Naive thymus-derived CD4-positive, alpha-beta T cell (primary cell): Measurements from ENCODE around the gene FAM216A. TPM values are rescaled to one million over a fixed set of nuclear protein-coding genes. Genes with fewer than 3 reads are reported as not detected.
A peak's percentile ranks its signal among the peaks of the same experiment; 100 is the strongest.

Experiments
- ATAC-seq: fragments of 150-1000 bp; cut with Tn5 transposase; 2 replicates; pipeline ENCODE4 v1.10.0; 2021; ENCODE audit warnings: mild to moderate bottlenecking, moderate library complexity
- CTCF ChIA-PET: fragments of 350-600 bp; sonication (Branson Sonifier 250); formaldehyde crosslinking; loops from one replicate; lab custom pipeline; 2021; ENCODE audit warnings: antibody characterized with exemption; lab: Charles Lee
- POLR2A ChIA-PET: fragments of 350-600 bp; sonication (Branson Sonifier 250); formaldehyde crosslinking; loops from one replicate; lab custom pipeline; 2021; ENCODE audit warnings: antibody characterized with exemption, inconsistent platforms; lab: Charles Lee
- DNase-seq, 9 donors: peaks; one replicate each; pipeline versions ENCODE4 v3.0.0 to v3.0.0-alpha.2; 2020 to 2022; ENCODE audit warnings: mixed read lengths in 1 of 9
- H3K27ac ChIP-seq: one replicate; pipeline ENCODE4 v1.7.0; 2013; ENCODE audit warnings: mild to moderate bottlenecking, low read depth, low read length, moderate library complexity
- H3K27me3 ChIP-seq, 2 donors: one replicate each; pipeline ENCODE4 v1.7.0; 2013; ENCODE audit warnings: low read length in 2 of 2, mild to moderate bottlenecking in 2 of 2, moderate library complexity in 2 of 2; ENCODE audit not compliant: control insufficient read depth in 2 of 2, insufficient read depth in 2 of 2
- H3K36me3 ChIP-seq, 3 experiments: 1 replicate in 2 of 3; 2 replicates in 1 of 3; pipeline ENCODE4 v1.7.0; 2013; ENCODE audit warnings: low read length in 3 of 3, mild to moderate bottlenecking in 3 of 3, moderate library complexity in 1 of 3; ENCODE audit not compliant: insufficient read depth in 3 of 3, control insufficient read depth in 2 of 3
- H3K4me1 ChIP-seq, 2 donors: one replicate each; pipeline ENCODE4 v1.7.0; 2013; ENCODE audit warnings: low read length in 2 of 2, mild to moderate bottlenecking in 2 of 2, moderate library complexity in 1 of 2; ENCODE audit not compliant: control insufficient read depth in 2 of 2, insufficient read depth in 2 of 2
- H3K4me3 ChIP-seq: 2 replicates; pipeline ENCODE4 v1.7.0; 2013; ENCODE audit warnings: mild to moderate bottlenecking, low read length
- H3K9me3 ChIP-seq, 3 experiments: 1 replicate in 2 of 3; 2 replicates in 1 of 3; pipeline ENCODE4 v1.7.0; 2013; ENCODE audit warnings: low read length in 3 of 3; ENCODE audit not compliant: control insufficient read depth in 2 of 3
- H3K27ac Mint-ChIP-seq, 9 donors: one replicate each; pipeline ENCODE4 v1.8.0; 2020 to 2022; ENCODE audit warnings: mixed read lengths in 9 of 9, mild to moderate bottlenecking in 8 of 9, moderate library complexity in 5 of 9, inconsistent platforms in 2 of 9
- H3K27me3 Mint-ChIP-seq, 5 donors: one replicate each; pipeline ENCODE4 v1.8.0; 2021 to 2022; ENCODE audit warnings: mixed read lengths in 5 of 5, mild to moderate bottlenecking in 1 of 5
- H3K36me3 Mint-ChIP-seq, 5 donors: one replicate each; pipeline ENCODE4 v1.8.0; 2020 to 2022; ENCODE audit warnings: mixed read lengths in 5 of 5, mild to moderate bottlenecking in 3 of 5, inconsistent platforms in 1 of 5
- H3K4me1 Mint-ChIP-seq, 7 donors: one replicate each; pipeline ENCODE4 v1.8.0; 2020 to 2022; ENCODE audit warnings: mixed read lengths in 7 of 7, mild to moderate bottlenecking in 3 of 7, inconsistent platforms in 1 of 7
- H3K4me3 Mint-ChIP-seq, 10 donors: one replicate each; pipeline ENCODE4 v1.8.0; 2020 to 2022; ENCODE audit warnings: mild to moderate bottlenecking in 10 of 10, mixed read lengths in 10 of 10, moderate library complexity in 6 of 10, inconsistent platforms in 2 of 10
- H3K9me3 Mint-ChIP-seq, 11 donors: one replicate each; pipeline ENCODE4 v1.8.0; 2020 to 2022; ENCODE audit warnings: mixed read lengths in 11 of 11, mild to moderate bottlenecking in 4 of 11, inconsistent platforms in 1 of 11, moderate library complexity in 1 of 11
- intact Hi-C, 2 donors: fragments of 100-400 bp; cut with micrococcal nuclease; formaldehyde crosslinking; loops; one replicate each; pipeline ENCODE4 v1.15.1; 2023
- polyA plus RNA-seq, 2 donors: library from polyadenylated mRNA; unstranded; fragments of 300-500 nt; fragmentation: Illumina TruSeq; gene quantifications; one replicate each; pipeline ENCODE4 v1.2.3, GENCODE V29; 2021
- total RNA-seq, 6 experiments: library from RNA in 5 of 6; stranded (reverse) in 5 of 6; gene quantifications; 1 replicate in 5 of 6; 2 replicates in 1 of 6; pipeline ENCODE4 v1.2.3 and lab custom pipeline; 2021 to 2026

The FAM216A gene
- total and polyA plus RNA-seq, 7 experiments from 2014 or later, result 5.3 to 24.1 (median 14.2) TPM

- intact Hi-C loops, result no loop called here
- ChIA-PET POLR2A (no interaction called here), CTCF (no interaction called here)
- Mint-ChIP-seq H3K36me3 (peaks cover 4 to 31% (median 13%) of the 10 kb centered on the region in 5 donors), H3K27me3 (no peaks in the 10 kb centered on the region), H3K27ac (peak overlapping the region in 2 of 9 donors; percentile 13 to 21), H3K4me1 (peaks cover 0 to 17% (median 4%) of the 10 kb centered on the region in 7 donors), H3K9me3 (no peaks in the 10 kb centered on the region), H3K4me3 (no peak overlapping the region)
- Histone ChIP-seq H3K9me3 (no peaks in the 10 kb centered on the region), H3K4me3 (no peak overlapping the region), H3K27ac (no peak overlapping the region), H3K27me3 (no peaks in the 10 kb centered on the region), H3K4me1 (no peaks in the 10 kb centered on the region), H3K36me3 (peaks cover 0 to 29% (median 6%) of the 10 kb centered on the region in 3 experiments)
- ATAC-seq (no peak), DNase-seq (no peak)
These were observed 61.9 kb downstream of the FAM216A start for GRCh38 chr12:110530511-110530910.

- Mint-ChIP-seq H3K9me3 (no peaks in the 10 kb centered on the region), H3K4me3 (no peak overlapping the region), H3K27me3 (no peaks in the 10 kb centered on the region), H3K36me3 (peaks cover 4 to 38% (median 19%) of the 10 kb centered on the region in 5 donors), H3K4me1 (peaks cover 0 to 17% (median 4%) of the 10 kb centered on the region in 7 donors), H3K27ac (peak overlapping the region in 8 of 9 donors; percentile 8 to 70 (median 50))
- DNase-seq (no peak), ATAC-seq (no peak)
- no peak overlapping the region for H3K27ac ChIP-seq
- H3K27me3 ChIP-seq, result no peaks in the 10 kb centered on the region
- ChIA-PET POLR2A (interaction anchor here (0.6 to 1.2 kb wide), 3 partner anchors 11 to 64 kb away, joined by 3 read pairs; partner anchors contain the start of genes FAM216A and GPN3), CTCF (interaction anchor here (0.6 to 1.1 kb wide), 2 partner anchors 19 to 71 kb away, joined by 3 to 4 read pairs; no protein-coding TSS in a partner anchor)
- peaks cover 6 to 42% (median 20%) of the 10 kb centered on the region in 3 experiments for H3K36me3 ChIP-seq
- H3K4me1 ChIP-seq, result no peaks in the 10 kb centered on the region
- no peak overlapping the region for H3K4me3 ChIP-seq
- intact Hi-C loops, result no loop called here
- H3K9me3 ChIP-seq, result no peaks in the 10 kb centered on the region
These were observed 63.2 kb downstream of the FAM216A start for GRCh38 chr12:110531741-110532333.

GRCh38 chr12:110532644-110533043 is 64.0 kb downstream of the FAM216A start:
- Mint-ChIP-seq H3K36me3 (peaks cover 4 to 42% (median 20%) of the 10 kb centered on the region in 5 donors), H3K27me3 (no peaks in the 10 kb centered on the region), H3K9me3 (no peaks in the 10 kb centered on the region), H3K4me1 (peaks cover 0 to 17% (median 4%) of the 10 kb centered on the region in 7 donors), H3K27ac (peak overlapping the region in 1 of 9 donors; percentile 45), H3K4me3 (no peak overlapping the region)
- DNase-seq (no peak), ATAC-seq (no peak)
- no peaks in the 10 kb centered on the region for H3K4me1 ChIP-seq
- intact Hi-C loops, result no loop called here
- no peak overlapping the region for H3K27ac ChIP-seq
- ChIA-PET POLR2A (interaction anchor here (0.6 to 1.3 kb wide), 3 partner anchors 10 to 64 kb away, joined by 3 read pairs; partner anchors contain the start of genes FAM216A and GPN3), CTCF (interaction anchor here (1.1 to 1.2 kb wide), 2 partner anchors 35 to 70 kb away, joined by 3 to 4 read pairs; no protein-coding TSS in a partner anchor)
- H3K4me3 ChIP-seq, result no peak overlapping the region
- no peaks in the 10 kb centered on the region for H3K27me3 ChIP-seq
- H3K9me3 ChIP-seq, result no peaks in the 10 kb centered on the region
- H3K36me3 ChIP-seq, result peaks cover 12 to 50% (median 21%) of the 10 kb centered on the region in 3 experiments

- Mint-ChIP-seq H3K36me3 (peaks cover 5 to 48% (median 21%) of the 10 kb centered on the region in 5 donors), H3K9me3 (no peaks in the 10 kb centered on the region), H3K27ac (peak overlapping the region in 3 of 9 donors; percentile 17 to 49 (median 38)), H3K4me3 (no peak overlapping the region), H3K27me3 (no peaks in the 10 kb centered on the region), H3K4me1 (peaks cover 0 to 20% (median 4%) of the 10 kb centered on the region in 7 donors)
- Histone ChIP-seq H3K36me3 (peaks cover 21 to 59% (median 25%) of the 10 kb centered on the region in 3 experiments), H3K27ac (no peak overlapping the region), H3K27me3 (no peaks in the 10 kb centered on the region), H3K4me3 (no peak overlapping the region), H3K4me1 (no peaks in the 10 kb centered on the region), H3K9me3 (no peaks in the 10 kb centered on the region)
- DNase-seq (no peak), ATAC-seq (no peak)
- ChIA-PET CTCF (interaction anchor here (0.5 to 1.6 kb wide), 5 partner anchors 18 to 84 kb away, joined by 3 to 4 read pairs (median 3); partner anchors contain the start of gene ARPC3), POLR2A (interaction anchor here (0.6 to 1.3 kb wide), 3 partner anchors 11 to 65 kb away, joined by 3 to 6 read pairs (median 5); partner anchors contain the start of genes FAM216A and GPN3)
- intact Hi-C loops, result no loop called here
These were observed 65.0 kb downstream of the FAM216A start for GRCh38 chr12:110533607-110534006.

- H3K9me3 Mint-ChIP-seq, result no peaks in the 10 kb centered on the region
- H3K36me3 ChIP-seq, result peaks cover 25 to 71% (median 31%) of the 10 kb centered on the region in 3 experiments
- H3K27ac Mint-ChIP-seq, result peak overlapping the region in 2 of 9 donors; percentile 15 to 22
- intact Hi-C loops, result no loop called here
- DNase-seq (no peak), ATAC-seq (no peak)
- no peaks in the 10 kb centered on the region for H3K4me1 ChIP-seq
- H3K27me3 ChIP-seq, result no peaks in the 10 kb centered on the region
- H3K4me1 Mint-ChIP-seq, result peaks cover 0 to 25% (median 4%) of the 10 kb centered on the region in 7 donors
- H3K4me3 ChIP-seq, result no peak overlapping the region
- H3K9me3 ChIP-seq, result no peaks in the 10 kb centered on the region
- no peaks in the 10 kb centered on the region for H3K27me3 Mint-ChIP-seq
- peaks cover 5 to 55% (median 30%) of the 10 kb centered on the region in 5 donors for H3K36me3 Mint-ChIP-seq
- ChIA-PET POLR2A (interaction anchor here (0.7 kb wide), 1 partner anchor 33 kb away, joined by 3 read pairs; the partner anchor contains the start of genes RAD9B and VPS29), CTCF (interaction anchor here (1.0 to 1.6 kb wide), 2 partner anchors 17 to 85 kb away, joined by 3 to 4 read pairs; partner anchors contain the start of gene ARPC3)
- H3K4me3 Mint-ChIP-seq, result no peak overlapping the region
- H3K27ac ChIP-seq, result no peak overlapping the region
These were observed 66.2 kb downstream of the FAM216A start for GRCh38 chr12:110534811-110535210.

GRCh38 chr12:110536834-110537604 is 68.4 kb downstream of the FAM216A start:
- H3K27ac ChIP-seq, result no peak overlapping the region
- intact Hi-C loops, result no loop called here
- no peaks in the 10 kb centered on the region for H3K27me3 Mint-ChIP-seq
- peaks cover 0 to 20% (median 2%) of the 10 kb centered on the region in 7 donors for H3K4me1 Mint-ChIP-seq
- POLR2A ChIA-PET, result no interaction called here
- peak overlapping the region in 5 of 9 donors; percentile 18 to 64 (median 54) for H3K27ac Mint-ChIP-seq
- H3K4me3 ChIP-seq, result no peak overlapping the region
- no peak for ATAC-seq
- H3K36me3 Mint-ChIP-seq, result peaks cover 5 to 42% (median 28%) of the 10 kb centered on the region in 5 donors
- no peaks in the 10 kb centered on the region for H3K9me3 ChIP-seq
- no peaks in the 10 kb centered on the region for H3K27me3 ChIP-seq
- H3K9me3 Mint-ChIP-seq, result no peaks in the 10 kb centered on the region
- CTCF ChIA-PET, result interaction anchor here (0.9 to 2.0 kb wide), 2 partner anchors 65 to 87 kb away, joined by 3 to 7 read pairs; partner anchors contain the start of gene ARPC3
- no peaks in the 10 kb centered on the region for H3K4me1 ChIP-seq
- DNase-seq, result no peak
- H3K4me3 Mint-ChIP-seq, result no peak overlapping the region
- peaks cover 25 to 77% (median 31%) of the 10 kb centered on the region in 3 experiments for H3K36me3 ChIP-seq
